ENCODE data around the gene AJAP1. TPM values are rescaled to one million over a fixed set of nuclear protein-coding genes. Genes with fewer than 3 reads are reported as not detected.

AJAP1 gene
- total RNA-seq, 1 donor from 2014 or later: 0.52 TPM

DNA sequence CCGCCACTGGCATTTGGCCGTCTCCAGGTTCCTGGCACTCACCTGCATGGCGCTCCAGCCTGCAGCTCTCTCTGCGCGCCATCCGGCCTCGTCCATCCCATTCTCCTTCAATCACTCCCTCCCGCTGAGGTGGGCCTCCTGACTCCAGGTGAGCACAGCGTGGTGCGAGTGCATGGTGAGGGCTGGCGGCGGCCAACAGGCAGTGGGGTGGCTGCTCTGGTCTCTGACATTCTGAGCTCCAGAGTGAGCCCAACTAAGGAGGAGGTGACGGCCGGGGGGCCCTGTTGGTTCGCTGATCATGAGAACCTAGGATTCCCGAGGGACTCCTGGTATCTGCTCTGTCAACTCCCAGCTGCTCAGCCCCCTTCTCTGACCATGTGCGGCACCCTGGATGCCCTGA, 130.4 kb downstream of the AJAP1 start:
- Histone ChIP-seq H3K9me3 (no peaks in the 10 kb centered on the region), H3K27me3 (no peaks in the 10 kb centered on the region), H3K4me1 (no peaks in the 10 kb centered on the region), H3K27ac (no peak overlapping the region), H3K36me3 (no peaks in the 10 kb centered on the region), H3K4me3 (no peak overlapping the region)
- intact Hi-C loops (cut with DNase I): no loop called here
- TF ChIP-seq, protein P1, sequence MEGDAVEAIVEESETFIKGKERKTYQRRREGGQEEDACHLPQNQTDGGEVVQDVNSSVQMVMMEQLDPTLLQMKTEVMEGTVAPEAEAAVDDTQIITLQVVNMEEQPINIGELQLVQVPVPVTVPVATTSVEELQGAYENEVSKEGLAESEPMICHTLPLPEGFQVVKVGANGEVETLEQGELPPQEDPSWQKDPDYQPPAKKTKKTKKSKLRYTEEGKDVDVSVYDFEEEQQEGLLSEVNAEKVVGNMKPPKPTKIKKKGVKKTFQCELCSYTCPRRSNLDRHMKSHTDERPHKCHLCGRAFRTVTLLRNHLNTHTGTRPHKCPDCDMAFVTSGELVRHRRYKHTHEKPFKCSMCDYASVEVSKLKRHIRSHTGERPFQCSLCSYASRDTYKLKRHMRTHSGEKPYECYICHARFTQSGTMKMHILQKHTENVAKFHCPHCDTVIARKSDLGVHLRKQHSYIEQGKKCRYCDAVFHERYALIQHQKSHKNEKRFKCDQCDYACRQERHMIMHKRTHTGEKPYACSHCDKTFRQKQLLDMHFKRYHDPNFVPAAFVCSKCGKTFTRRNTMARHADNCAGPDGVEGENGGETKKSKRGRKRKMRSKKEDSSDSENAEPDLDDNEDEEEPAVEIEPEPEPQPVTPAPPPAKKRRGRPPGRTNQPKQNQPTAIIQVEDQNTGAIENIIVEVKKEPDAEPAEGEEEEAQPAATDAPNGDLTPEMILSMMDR (IDR thresholded peaks at IDR 0.05): no peak
- ATAC-seq (no peak), DNase-seq (peak; percentile 54)

DNA sequence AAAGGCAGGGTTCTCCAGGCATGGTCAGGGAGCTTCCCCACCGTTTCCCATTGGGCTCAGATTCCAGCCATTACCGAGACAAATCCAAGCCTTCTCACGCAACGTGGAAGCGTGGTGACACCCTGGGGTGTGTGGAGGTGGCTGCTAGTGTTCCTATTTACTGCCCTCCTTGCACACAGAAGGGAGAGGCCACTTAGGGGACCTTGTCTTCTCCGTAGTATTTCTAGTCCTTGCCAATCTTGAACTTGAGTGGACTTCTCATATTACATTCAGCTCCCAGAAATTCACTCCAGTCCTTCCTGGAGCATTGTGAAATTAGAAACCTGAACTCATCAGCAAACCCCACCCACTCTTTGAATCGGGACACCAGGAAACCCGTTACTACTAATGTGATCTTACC, 131.6 kb downstream of the AJAP1 start:
- DNase-seq (peak; percentile 38), ATAC-seq (peak; percentile 68)
- no peaks in the 10 kb centered on the region for H3K9me3 ChIP-seq
- TF ChIP-seq, protein P1 (IDR thresholded peaks at IDR 0.05): no peak
- no peak overlapping the region for H3K4me3 ChIP-seq
- no peaks in the 10 kb centered on the region for H3K36me3 ChIP-seq
- H3K4me1 ChIP-seq: no peaks in the 10 kb centered on the region
- intact Hi-C loops (cut with DNase I): no loop called here
- H3K27me3 ChIP-seq: no peaks in the 10 kb centered on the region
- no peak overlapping the region for H3K27ac ChIP-seq

DNA sequence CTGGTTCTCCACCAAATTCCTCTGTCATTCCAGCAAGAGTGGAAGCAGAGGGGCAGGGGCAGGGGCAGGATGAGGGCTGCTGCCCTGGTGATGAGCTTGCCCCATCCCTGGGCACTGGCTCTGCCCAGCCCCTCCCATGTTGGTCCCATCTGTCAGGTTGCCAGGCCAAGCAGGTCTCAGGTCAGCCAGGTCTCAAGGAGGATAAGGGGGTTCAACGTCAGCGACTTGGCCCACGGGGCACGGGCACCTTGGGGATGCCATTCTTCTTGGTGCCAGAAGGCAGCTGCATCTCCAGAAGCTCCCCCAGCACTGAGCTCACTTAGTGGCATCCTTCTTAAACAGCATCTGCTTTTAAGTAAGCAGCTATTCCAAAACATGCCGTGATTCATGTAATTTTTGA, 133.1 kb downstream of the AJAP1 start:
- H3K4me3 ChIP-seq: no peak overlapping the region
- no peaks in the 10 kb centered on the region for H3K4me1 ChIP-seq
- no peak overlapping the region for H3K27ac ChIP-seq
- TF ChIP-seq, protein P1 (IDR thresholded peaks at IDR 0.05): no peak
- H3K36me3 ChIP-seq: no peaks in the 10 kb centered on the region
- H3K27me3 ChIP-seq: no peaks in the 10 kb centered on the region
- no peaks in the 10 kb centered on the region for H3K9me3 ChIP-seq
- intact Hi-C loops (cut with DNase I): no loop called here
- ATAC-seq: no peak
- peak; percentile 45 for DNase-seq

DNA sequence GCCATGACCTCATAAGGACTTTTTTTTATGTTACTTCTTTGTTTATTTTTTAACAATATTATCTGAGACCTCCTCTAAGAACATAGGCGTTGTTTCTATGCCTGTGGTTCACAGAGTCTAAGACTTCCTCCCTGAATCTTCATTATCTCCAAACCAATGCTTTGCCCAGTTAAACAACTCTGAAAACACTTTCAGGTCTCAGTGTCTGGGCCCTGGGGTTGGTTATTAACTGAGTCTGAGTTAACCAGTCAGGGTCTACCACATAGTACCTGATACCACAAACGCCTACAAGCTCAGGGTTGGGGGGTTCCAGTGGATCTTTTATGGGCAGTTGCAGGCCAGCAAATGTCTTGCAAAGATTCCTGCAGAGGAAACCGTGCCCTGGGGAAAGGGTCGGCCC, 138.2 kb downstream of the AJAP1 start:
- no peaks in the 10 kb centered on the region for H3K9me3 ChIP-seq
- TF ChIP-seq, protein P1 (IDR thresholded peaks at IDR 0.05): no peak
- no peak for DNase-seq
- intact Hi-C loops (cut with DNase I): no loop called here
- H3K27me3 ChIP-seq: no peaks in the 10 kb centered on the region
- no peak for ATAC-seq
- H3K4me3 ChIP-seq: no peak overlapping the region
- H3K36me3 ChIP-seq: no peaks in the 10 kb centered on the region
- no peaks in the 10 kb centered on the region for H3K4me1 ChIP-seq
- no peak overlapping the region for H3K27ac ChIP-seq

DNA sequence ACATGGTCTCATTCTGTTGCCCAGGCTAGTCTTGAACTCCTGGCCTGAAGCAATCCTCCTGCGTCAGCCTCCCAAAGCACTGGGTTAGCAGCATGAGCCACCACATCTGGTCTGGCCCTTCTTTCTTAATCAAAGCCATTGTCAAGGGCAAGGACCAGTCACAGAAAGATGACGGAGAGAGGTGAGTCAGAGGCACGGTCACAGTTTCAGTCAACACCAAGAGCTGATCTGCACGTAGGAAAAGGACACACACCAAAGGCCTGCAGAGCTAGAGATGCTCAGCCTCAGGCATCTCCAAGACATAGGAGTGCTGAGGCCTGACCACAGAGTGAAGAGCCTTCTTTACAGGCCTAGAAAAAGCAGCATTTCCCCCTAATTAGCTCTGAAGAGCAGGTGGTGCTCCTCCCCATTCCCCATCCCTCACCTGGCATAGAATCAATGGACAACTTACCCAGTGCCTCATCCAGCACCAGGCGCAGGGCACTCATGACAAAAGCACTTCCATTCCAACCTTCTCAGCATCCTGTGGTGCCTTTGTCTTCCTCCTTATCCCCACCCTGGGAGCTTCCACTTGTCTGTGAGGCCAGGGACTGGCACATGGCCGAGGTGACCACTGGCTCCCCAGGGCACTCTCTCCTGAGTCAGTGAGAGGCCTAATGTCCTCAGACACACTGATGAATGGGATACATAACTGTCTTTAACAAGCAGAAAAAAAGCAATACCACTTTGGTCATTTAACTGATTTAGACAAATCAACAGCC, 139.8 kb downstream of the AJAP1 start:
- Histone ChIP-seq H3K27ac (no peak overlapping the region), H3K4me3 (no peak overlapping the region), H3K9me3 (no peaks in the 10 kb centered on the region), H3K27me3 (no peaks in the 10 kb centered on the region), H3K36me3 (no peaks in the 10 kb centered on the region), H3K4me1 (no peaks in the 10 kb centered on the region)
- ATAC-seq (no peak), DNase-seq (peak; percentile 39)
- intact Hi-C loops (cut with DNase I): no loop called here
- TF ChIP-seq, protein P1 (IDR thresholded peaks at IDR 0.05): no peak
